ENCODE measurements around the gene DLX4. TPM values are rescaled to one million over a fixed set of nuclear protein-coding genes. Genes with fewer than 3 reads are reported as not detected.

The DLX4 gene
- total RNA-seq, 4 donors from 2014 or later, result not detected

- H3K9me3 ChIP-seq, result no peaks in the 10 kb centered on the region
- H3K27me3 ChIP-seq, result peaks cover 98% of the 10 kb centered on the region
- DNase-seq, result no peak
- H3K36me3 ChIP-seq, result no peaks in the 10 kb centered on the region
- intact Hi-C loops (cut with DNase I; ENCODE audit: low total_unique reads), result loop anchor here (5.0 kb wide), 2 partner anchors 117 to 137 kb away; no protein-coding TSS in a partner anchor
- 48 to 62% methylated on average over 7 to 11 of the region's 11 CpGs for WGBS, 2 donors (ENCODE audit: low coverage in 1 of 2)
- in situ Hi-C loops (cut with MboI; ENCODE audit: low pct_ligation_motif_present in 1 of 4, low pct_unique_long_range_greater_than_20kb in 1 of 4, low sequenced_read_pairs in 3 of 4), result loop anchor here in 2 of 4 donors (10.0 to 25.0 kb wide), 2 partner anchors 134 to 437 kb away; no protein-coding TSS in a partner anchor
- H3K4me1 ChIP-seq, result peaks cover 13 to 22% (median 18%) of the 10 kb centered on the region in 4 donors
- no peak overlapping the region for H3K27ac ChIP-seq
- H3K4me3 ChIP-seq, result no peak overlapping the region
- TF ChIP-seq, protein P1, sequence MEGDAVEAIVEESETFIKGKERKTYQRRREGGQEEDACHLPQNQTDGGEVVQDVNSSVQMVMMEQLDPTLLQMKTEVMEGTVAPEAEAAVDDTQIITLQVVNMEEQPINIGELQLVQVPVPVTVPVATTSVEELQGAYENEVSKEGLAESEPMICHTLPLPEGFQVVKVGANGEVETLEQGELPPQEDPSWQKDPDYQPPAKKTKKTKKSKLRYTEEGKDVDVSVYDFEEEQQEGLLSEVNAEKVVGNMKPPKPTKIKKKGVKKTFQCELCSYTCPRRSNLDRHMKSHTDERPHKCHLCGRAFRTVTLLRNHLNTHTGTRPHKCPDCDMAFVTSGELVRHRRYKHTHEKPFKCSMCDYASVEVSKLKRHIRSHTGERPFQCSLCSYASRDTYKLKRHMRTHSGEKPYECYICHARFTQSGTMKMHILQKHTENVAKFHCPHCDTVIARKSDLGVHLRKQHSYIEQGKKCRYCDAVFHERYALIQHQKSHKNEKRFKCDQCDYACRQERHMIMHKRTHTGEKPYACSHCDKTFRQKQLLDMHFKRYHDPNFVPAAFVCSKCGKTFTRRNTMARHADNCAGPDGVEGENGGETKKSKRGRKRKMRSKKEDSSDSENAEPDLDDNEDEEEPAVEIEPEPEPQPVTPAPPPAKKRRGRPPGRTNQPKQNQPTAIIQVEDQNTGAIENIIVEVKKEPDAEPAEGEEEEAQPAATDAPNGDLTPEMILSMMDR (IDR thresholded peaks at IDR 0.05), result no peak
- no peak for TF ChIP-seq EP300 (IDR thresholded peaks at IDR 0.05; ENCODE audit: low read depth)
- no peak for TF ChIP-seq POLR2A (IDR thresholded peaks at IDR 0.05)
- TF ChIP-seq POLR2AphosphoS5 (IDR thresholded peaks at IDR 0.05), result no peak
These were observed 30.0 kb downstream of the DLX4 start for GRCh38 chr17:49998836-49999511.

DNA sequence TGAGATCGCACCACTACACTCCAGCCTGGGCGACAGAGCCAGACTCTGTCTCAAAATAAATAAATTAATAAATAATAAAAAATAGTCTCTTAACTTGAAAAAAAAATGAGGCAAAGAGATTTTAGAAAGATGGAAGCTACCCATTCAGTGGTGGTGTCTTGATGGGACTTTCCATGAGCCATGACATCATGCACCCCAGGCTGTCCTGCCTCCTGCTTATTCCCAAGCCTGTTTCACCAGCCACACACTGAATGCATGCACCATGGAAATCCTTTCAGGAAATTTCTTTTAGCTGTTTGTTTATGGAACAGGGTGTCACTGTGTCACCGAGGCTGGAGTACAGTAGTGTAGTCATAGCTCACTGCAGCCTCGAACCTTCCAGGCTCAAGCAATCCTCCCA is 34.9 kb downstream of the DLX4 start:
- Histone ChIP-seq H3K4me1 (no peaks in the 10 kb centered on the region), H3K27me3 (peaks cover 89% of the 10 kb centered on the region), H3K27ac (no peak overlapping the region), H3K36me3 (no peaks in the 10 kb centered on the region), H3K9me3 (no peaks in the 10 kb centered on the region), H3K4me3 (no peak overlapping the region)
- TF ChIP-seq POLR2AphosphoS5 (IDR thresholded peaks at IDR 0.05), result no peak
- no peak for TF ChIP-seq POLR2A (IDR thresholded peaks at IDR 0.05)
- TF ChIP-seq, protein P1 (IDR thresholded peaks at IDR 0.05), result no peak
- no peak for TF ChIP-seq EP300 (IDR thresholded peaks at IDR 0.05; ENCODE audit: low read depth)
- in situ Hi-C loops (cut with MboI; ENCODE audit: low pct_ligation_motif_present in 1 of 4, low pct_unique_long_range_greater_than_20kb in 1 of 4, low sequenced_read_pairs in 3 of 4) (loop anchor here (5.0 to 10.0 kb wide), 2 partner anchors 119 to 142 kb away; no protein-coding TSS in a partner anchor), intact Hi-C loops (cut with DNase I; ENCODE audit: low total_unique reads) (no loop called here)
- DNase-seq, result no peak
- WGBS, 2 donors (ENCODE audit: low coverage in 1 of 2), result 67% methylated on average over 4 of the region's 4 CpGs; no CpG with 5 or more reads in 1 of the 2 donors

DNA sequence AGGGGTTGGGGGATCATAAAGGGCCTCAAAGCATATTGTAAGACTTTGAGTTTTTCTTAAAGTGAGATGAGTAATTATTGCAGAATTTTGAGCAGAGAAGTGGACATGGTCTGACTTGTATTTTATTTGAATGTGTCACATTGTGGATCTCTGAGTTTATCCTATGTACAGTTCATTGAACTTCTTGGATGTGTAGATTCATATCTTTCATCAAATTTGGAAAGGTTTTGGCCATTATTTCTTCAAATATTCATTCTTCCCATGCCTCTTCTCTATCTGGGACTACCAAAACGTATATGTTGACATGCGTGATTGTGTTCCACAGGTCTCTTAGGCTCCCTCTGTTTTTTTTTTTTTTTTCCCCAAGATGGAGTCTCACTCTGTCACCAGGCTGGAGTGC is 40.3 kb downstream of the DLX4 start:
- Histone ChIP-seq H3K4me1 (no peaks in the 10 kb centered on the region), H3K36me3 (no peaks in the 10 kb centered on the region), H3K4me3 (no peak overlapping the region), H3K27ac (no peak overlapping the region), H3K9me3 (peaks cover 0 to 14% of the 10 kb centered on the region in 2 donors), H3K27me3 (peaks cover 62% of the 10 kb centered on the region)
- intact Hi-C loops (cut with DNase I; ENCODE audit: low total_unique reads), result no loop called here
- TF ChIP-seq POLR2AphosphoS5 (IDR thresholded peaks at IDR 0.05) (no peak), POLR2A (IDR thresholded peaks at IDR 0.05) (no peak), EP300 (IDR thresholded peaks at IDR 0.05; ENCODE audit: low read depth) (no peak)
- TF ChIP-seq, protein P1 (IDR thresholded peaks at IDR 0.05), result no peak
- no peak for DNase-seq
- in situ Hi-C loops (cut with MboI; ENCODE audit: low pct_ligation_motif_present in 1 of 4, low pct_unique_long_range_greater_than_20kb in 1 of 4, low sequenced_read_pairs in 3 of 4), result loop anchor here in 1 of 4 donors (10.0 kb wide), 1 partner anchor 124 kb away; no protein-coding TSS in a partner anchor
- 55 to 87% methylated on average over 2 of the region's 2 CpGs for WGBS, 2 donors (ENCODE audit: low coverage in 1 of 2)

DNA sequence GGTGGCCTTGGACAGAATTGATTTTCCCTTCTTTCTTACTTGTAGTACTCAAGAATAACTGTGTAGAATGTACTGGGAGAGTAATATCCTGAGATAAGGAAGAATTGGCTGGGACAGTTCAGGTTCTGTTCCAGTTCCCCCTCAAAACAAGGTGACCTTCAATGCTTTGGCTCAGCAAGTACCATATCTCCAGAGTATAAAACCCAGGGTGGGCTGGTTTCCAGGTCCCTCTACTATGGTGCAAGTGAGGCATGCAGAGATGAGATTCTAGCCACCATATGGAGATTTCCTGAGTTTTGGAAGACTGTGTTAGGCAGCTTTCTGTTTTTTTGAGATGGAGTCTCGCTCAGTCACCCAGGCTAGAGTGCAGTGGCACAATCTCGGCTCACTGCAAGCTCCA is 44.1 kb downstream of the DLX4 start:
- 72 to 83% methylated on average over 1 to 2 of the region's 2 CpGs for WGBS, 2 donors (ENCODE audit: low coverage in 1 of 2)
- in situ Hi-C loops (cut with MboI; ENCODE audit: low pct_ligation_motif_present in 1 of 4, low pct_unique_long_range_greater_than_20kb in 1 of 4, low sequenced_read_pairs in 3 of 4), result no loop called here
- peaks cover 35% of the 10 kb centered on the region for H3K27me3 ChIP-seq

More for the DNA sequence above, 44.1 kb downstream of the DLX4 start:
- no peak for DNase-seq
- intact Hi-C loops (cut with DNase I; ENCODE audit: low total_unique reads), result no loop called here
- Histone ChIP-seq H3K9me3 (peaks cover 0 to 14% of the 10 kb centered on the region in 2 donors), H3K4me1 (no peaks in the 10 kb centered on the region), H3K36me3 (no peaks in the 10 kb centered on the region), H3K4me3 (no peak overlapping the region), H3K27ac (no peak overlapping the region)
- TF ChIP-seq POLR2AphosphoS5 (IDR thresholded peaks at IDR 0.05) (no peak), EP300 (IDR thresholded peaks at IDR 0.05; ENCODE audit: low read depth) (no peak), POLR2A (IDR thresholded peaks at IDR 0.05) (no peak)
- TF ChIP-seq, protein P1 (IDR thresholded peaks at IDR 0.05), result no peak

Measured in transverse colon (tissue), 4 donors.